ENCODE data around the gene PARVB. TPM values are rescaled to one million over a fixed set of nuclear protein-coding genes. Genes with fewer than 3 reads are reported as not detected.

PARVB gene
- total and polyA plus RNA-seq, 2 donors (not counting 3 experiments of a cell fraction or from before 2014, with no cell fraction given): 155 to 162 TPM

- no peak overlapping the region for H2AFZ ChIP-seq (ENCODE audit: low read depth, low read length)
- CTCF ChIA-PET: no interaction called here
- no peak for DNase-seq (ENCODE audit: low read depth, low spot score)
- H3K9me1 ChIP-seq (replicated peaks; ENCODE audit: control insufficient read depth, extremely low read depth, insufficient read depth, low read length): no peaks in the 10 kb centered on the region
- no peak overlapping the region for H3K4me3 ChIP-seq (replicated peaks in 1 of 3; ENCODE audit: insufficient read depth in 1 of 3, low read depth in 1 of 3, low read length in 3 of 3)
- dilution Hi-C loops (cut with MboI; ENCODE audit: extremely low pct_ligation_motif_present, low sequenced_read_pairs): no loop called here
- H4K20me1 ChIP-seq (replicated peaks; ENCODE audit: control insufficient read depth, extremely low read depth, insufficient read depth, low read length): no peaks in the 10 kb centered on the region
- no peaks in the 10 kb centered on the region for H3K79me2 ChIP-seq (ENCODE audit: control insufficient read depth, insufficient read depth, low read length)
- FAIRE-seq: no peak
- H3K4me1 ChIP-seq (ENCODE audit: control insufficient read depth, extremely low read depth, insufficient read depth, low read length): no peaks in the 10 kb centered on the region
- no peak overlapping the region for H3K9ac ChIP-seq (replicated peaks; ENCODE audit: extremely low read depth, insufficient read depth, low read length)
- no peak overlapping the region for H3K27ac ChIP-seq (ENCODE audit: insufficient read depth, low read depth, low read length)
- H3K27me3 ChIP-seq (ENCODE audit: control insufficient read depth in 2 of 2, insufficient read depth in 2 of 2, low read length in 2 of 2): no peaks in the 10 kb centered on the region
- intact Hi-C loops (cut with micrococcal nuclease): no loop called here
- no peak overlapping the region for H3K4me2 ChIP-seq (ENCODE audit: insufficient read depth, low read length)
- H3K9me3 ChIP-seq (replicated peaks; ENCODE audit: control insufficient read depth, insufficient read depth, low read length): no peaks in the 10 kb centered on the region
- POLR2A ChIA-PET: no interaction called here
- TF ChIP-seq CTCF (IDR thresholded peaks at IDR 0.05; ENCODE audit: extremely low read depth in 1 of 2, insufficient read depth in 1 of 2, low read depth in 1 of 2, low read length in 2 of 2): no peak
- no peak for TF ChIP-seq FOS (IDR thresholded peaks at IDR 0.05; ENCODE audit: borderline replicate concordance, insufficient read depth, low read length)
- no peak for TF ChIP-seq POLR2A (IDR thresholded peaks at IDR 0.05; ENCODE audit: low read depth, low read length)
- no peak for TF ChIP-seq EZH2 (IDR thresholded peaks at IDR 0.05; ENCODE audit: borderline replicate concordance, low read depth, low read length, severe bottlenecking)
- TF ChIP-seq POLR2AphosphoS5 (IDR thresholded peaks at IDR 0.05; ENCODE audit: insufficient read depth, low read depth, low read length): no peak
- no peak for TF ChIP-seq MYC (IDR thresholded peaks at IDR 0.05; ENCODE audit: low read depth, low read length)
- TF ChIP-seq, protein P1, sequence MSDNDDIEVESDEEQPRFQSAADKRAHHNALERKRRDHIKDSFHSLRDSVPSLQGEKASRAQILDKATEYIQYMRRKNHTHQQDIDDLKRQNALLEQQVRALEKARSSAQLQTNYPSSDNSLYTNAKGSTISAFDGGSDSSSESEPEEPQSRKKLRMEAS (IDR thresholded peaks at IDR 0.05; ENCODE audit: insufficient read depth, insufficient read length): no peak
- TF ChIP-seq GATA2 (IDR thresholded peaks at IDR 0.05; ENCODE audit: insufficient read depth, insufficient read length, low read depth, low read length): no peak
- TF ChIP-seq JUN (IDR thresholded peaks at IDR 0.05; ENCODE audit: borderline replicate concordance, insufficient read depth, insufficient read length, low read depth): no peak
- no peaks in the 10 kb centered on the region for H3K36me3 ChIP-seq (ENCODE audit: control insufficient read depth in 2 of 2, extremely low read depth in 1 of 2, insufficient read depth in 2 of 2, low read length in 2 of 2)
- BruUV-seq (replicated peaks): no TSS peak
Observed at GRCh38 chr22:44186737-44187136, 162.6 kb downstream of the PARVB start.

Data from endothelial cell of umbilical vein (primary cell).